Measurements from ENCODE around the gene SEPTIN3.

The SEPTIN3 gene

DNA sequence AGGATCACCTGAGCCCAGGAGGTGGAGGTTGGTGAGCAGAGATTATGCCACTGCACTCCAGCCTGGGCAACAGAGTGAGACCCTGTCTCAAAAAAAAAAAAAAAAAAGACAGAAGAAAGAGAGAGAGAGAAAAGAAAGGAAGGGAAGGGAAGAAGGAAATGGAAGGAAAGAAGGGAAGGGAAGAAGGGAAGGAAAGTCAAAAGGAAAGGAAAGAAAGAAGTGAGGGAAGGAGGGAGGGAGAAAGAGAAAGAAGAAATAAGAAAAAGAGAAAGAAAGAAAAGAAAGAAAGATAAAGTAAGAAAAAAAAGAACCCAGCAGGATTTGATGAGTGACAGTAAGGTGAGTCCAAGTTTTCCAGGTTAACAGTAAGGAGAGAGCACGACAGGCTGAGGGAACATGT is 49.0 kb downstream of the SEPTIN3 start:
- CTCF ChIA-PET = no interaction called here
- DNase-seq (ENCODE audit: low read depth, low spot score) = no peak
- TF ChIP-seq, protein P1, sequence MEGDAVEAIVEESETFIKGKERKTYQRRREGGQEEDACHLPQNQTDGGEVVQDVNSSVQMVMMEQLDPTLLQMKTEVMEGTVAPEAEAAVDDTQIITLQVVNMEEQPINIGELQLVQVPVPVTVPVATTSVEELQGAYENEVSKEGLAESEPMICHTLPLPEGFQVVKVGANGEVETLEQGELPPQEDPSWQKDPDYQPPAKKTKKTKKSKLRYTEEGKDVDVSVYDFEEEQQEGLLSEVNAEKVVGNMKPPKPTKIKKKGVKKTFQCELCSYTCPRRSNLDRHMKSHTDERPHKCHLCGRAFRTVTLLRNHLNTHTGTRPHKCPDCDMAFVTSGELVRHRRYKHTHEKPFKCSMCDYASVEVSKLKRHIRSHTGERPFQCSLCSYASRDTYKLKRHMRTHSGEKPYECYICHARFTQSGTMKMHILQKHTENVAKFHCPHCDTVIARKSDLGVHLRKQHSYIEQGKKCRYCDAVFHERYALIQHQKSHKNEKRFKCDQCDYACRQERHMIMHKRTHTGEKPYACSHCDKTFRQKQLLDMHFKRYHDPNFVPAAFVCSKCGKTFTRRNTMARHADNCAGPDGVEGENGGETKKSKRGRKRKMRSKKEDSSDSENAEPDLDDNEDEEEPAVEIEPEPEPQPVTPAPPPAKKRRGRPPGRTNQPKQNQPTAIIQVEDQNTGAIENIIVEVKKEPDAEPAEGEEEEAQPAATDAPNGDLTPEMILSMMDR (IDR thresholded peaks at IDR 0.05; ENCODE audit: insufficient read depth, low read length, missing control alignments) = no peak
- POLR2A ChIA-PET = no interaction called here
- H3K4me3 ChIP-seq (ENCODE audit: low read depth, low read length) = no peak overlapping the region
